Type B pancreatic cell (in vitro differentiated cells): Measurements from ENCODE around the gene NLGN1. TPM values are rescaled to one million over a fixed set of nuclear protein-coding genes. Genes with fewer than 3 reads are reported as not detected.

Source experiments
- DNase-seq: peaks from one replicate; pipeline ENCODE4 v3.0.0; 2021; ENCODE audit warnings: mixed read lengths; ENCODE audit not compliant: unreplicated experiment; ENCODE audit errors: extremely low spot score
- H3K27ac Mint-ChIP-seq: 2 replicates; pipeline ENCODE4 v1.8.0; 2021; ENCODE audit warnings: mild to moderate bottlenecking, mixed read lengths
- H3K27me3 Mint-ChIP-seq: 2 replicates; pipeline ENCODE4 v1.8.0; 2021; ENCODE audit warnings: mixed read lengths
- H3K36me3 Mint-ChIP-seq: 2 replicates; pipeline ENCODE4 v1.8.0; 2021; ENCODE audit warnings: mixed read lengths
- H3K4me1 Mint-ChIP-seq: one replicate; pipeline ENCODE4 v1.8.0; 2021; ENCODE audit warnings: mixed read lengths; ENCODE audit not compliant: unreplicated experiment
- H3K4me3 Mint-ChIP-seq: 2 replicates; pipeline ENCODE4 v1.8.0; 2021; ENCODE audit warnings: mild to moderate bottlenecking, mixed read lengths
- H3K9me3 Mint-ChIP-seq: 2 replicates; pipeline ENCODE4 v1.8.0; 2021; ENCODE audit warnings: mixed read lengths
- CTCF ChIP-seq: fragments of 200-600 bp; sonication (generic); conservative IDR thresholded peaks from 2 replicates; pipeline ENCODE4 v1.5.0; 2021; ENCODE audit warnings: antibody characterized with exemption, mild to moderate bottlenecking
- total RNA-seq: library from RNA; stranded (reverse); gene quantifications from 2 replicates; pipeline ENCODE4 v1.2.1, GENCODE V29; 2021; ENCODE audit warnings: low replicate concordance

Gene NLGN1
- total RNA-seq, 1 donor from 2014 or later: 12.6 TPM

- TF ChIP-seq CTCF: no peak
- DNase-seq: no peak
- no peak overlapping the region for H3K4me3 Mint-ChIP-seq
- H3K36me3 Mint-ChIP-seq: no peaks in the 10 kb centered on the region
- no peaks in the 10 kb centered on the region for H3K9me3 Mint-ChIP-seq
- peak overlapping the region; percentile 2 for H3K27ac Mint-ChIP-seq
- no peaks in the 10 kb centered on the region for H3K27me3 Mint-ChIP-seq
- peaks cover 13% of the 10 kb centered on the region for H3K4me1 Mint-ChIP-seq
These were observed 224.6 kb downstream of the NLGN1 start for GRCh38 chr3:173622166-173622565.

GRCh38 chr3:173624086-173624485 lies 226.5 kb downstream of the NLGN1 start:
- H3K36me3 Mint-ChIP-seq: no peaks in the 10 kb centered on the region
- H3K27ac Mint-ChIP-seq: no peak overlapping the region
- H3K4me1 Mint-ChIP-seq: peaks cover 18% of the 10 kb centered on the region
- DNase-seq: no peak
- H3K9me3 Mint-ChIP-seq: no peaks in the 10 kb centered on the region
- no peaks in the 10 kb centered on the region for H3K27me3 Mint-ChIP-seq
- no peak for TF ChIP-seq CTCF
- no peak overlapping the region for H3K4me3 Mint-ChIP-seq

GRCh38 chr3:173630849-173631248 lies 233.3 kb downstream of the NLGN1 start:
- no peak overlapping the region for H3K4me3 Mint-ChIP-seq
- no peak for DNase-seq
- H3K9me3 Mint-ChIP-seq: no peaks in the 10 kb centered on the region
- H3K36me3 Mint-ChIP-seq: no peaks in the 10 kb centered on the region
- H3K27me3 Mint-ChIP-seq: no peaks in the 10 kb centered on the region
- H3K27ac Mint-ChIP-seq: no peak overlapping the region
- H3K4me1 Mint-ChIP-seq: peaks cover 5% of the 10 kb centered on the region
- no peak for TF ChIP-seq CTCF

GRCh38 chr3:173632945-173633344 lies 235.4 kb downstream of the NLGN1 start:
- Mint-ChIP-seq H3K27ac (no peak overlapping the region), H3K27me3 (no peaks in the 10 kb centered on the region), H3K36me3 (no peaks in the 10 kb centered on the region), H3K9me3 (no peaks in the 10 kb centered on the region), H3K4me3 (no peak overlapping the region), H3K4me1 (peaks cover 2% of the 10 kb centered on the region)
- TF ChIP-seq CTCF: no peak
- DNase-seq: no peak

- H3K4me1 Mint-ChIP-seq: no peaks in the 10 kb centered on the region
- H3K9me3 Mint-ChIP-seq: no peaks in the 10 kb centered on the region
- no peaks in the 10 kb centered on the region for H3K36me3 Mint-ChIP-seq
- no peak for DNase-seq
- no peak overlapping the region for H3K4me3 Mint-ChIP-seq
- peak; percentile 31 for TF ChIP-seq CTCF
- H3K27me3 Mint-ChIP-seq: no peaks in the 10 kb centered on the region
- no peak overlapping the region for H3K27ac Mint-ChIP-seq
These were observed 238.3 kb downstream of the NLGN1 start for GRCh38 chr3:173635826-173636225.

- no peak overlapping the region for H3K4me3 Mint-ChIP-seq
- H3K9me3 Mint-ChIP-seq: no peaks in the 10 kb centered on the region
- H3K4me1 Mint-ChIP-seq: no peaks in the 10 kb centered on the region
- H3K27ac Mint-ChIP-seq: no peak overlapping the region
- TF ChIP-seq CTCF: no peak
- H3K36me3 Mint-ChIP-seq: no peaks in the 10 kb centered on the region
- H3K27me3 Mint-ChIP-seq: no peaks in the 10 kb centered on the region
- DNase-seq: no peak
These were observed 241.6 kb downstream of the NLGN1 start for GRCh38 chr3:173639098-173639497.
